Stimulated activated CD8-positive, alpha-beta memory T cell treated with anti-CD3 and anti-CD28 coated beads, Interleukin-4, amount 100 ng/mL, for 48 hours (primary cell): ENCODE data around the gene STT3B.
A peak's percentile ranks its signal among the peaks of the same experiment; 100 is the strongest.

Experiments
- DNase-seq: peaks from one replicate; pipeline ENCODE4 v3.0.0-alpha.2; 2020

The STT3B gene

GRCh38 chr3:31522152-31522551 lies 10.6 kb upstream of the STT3B start:
- DNase-seq, result no peak

- no peak for DNase-seq
These were observed 9.2 kb upstream of the STT3B start for GRCh38 chr3:31523543-31523942.

GRCh38 chr3:31525532-31525931 lies 7.2 kb upstream of the STT3B start:
- no peak for DNase-seq

- DNase-seq, result no peak
These were observed 3.3 kb upstream of the STT3B start for GRCh38 chr3:31529421-31529820.

GRCh38 chr3:31530039-31530959 lies 2.4 kb upstream of the STT3B start:
- DNase-seq, result no peak

- DNase-seq, result no peak
These were observed 1.8 kb upstream of the STT3B start for GRCh38 chr3:31530960-31531335.

GRCh38 chr3:31531452-31531991 lies 1.2 kb upstream of the STT3B start:
- no peak for DNase-seq

GRCh38 chr3:31531992-31532586 lies 636 bp upstream of the STT3B start:
- peak; percentile 99 for DNase-seq

- peak; percentile 74 for DNase-seq
These were observed 692 bp downstream of the STT3B start for GRCh38 chr3:31533169-31534064.

- DNase-seq, result no peak
These were observed 1.3 kb downstream of the STT3B start for GRCh38 chr3:31534065-31534425.

- DNase-seq, result no peak
These were observed 3.8 kb downstream of the STT3B start for GRCh38 chr3:31536497-31536896.

- no peak for DNase-seq
These were observed 6.1 kb downstream of the STT3B start for GRCh38 chr3:31538801-31539200.

- no peak for DNase-seq
These were observed 6.5 kb downstream of the STT3B start for GRCh38 chr3:31539275-31539674.

- no peak for DNase-seq
These were observed 8.4 kb downstream of the STT3B start for GRCh38 chr3:31541089-31541488.

GRCh38 chr3:31542246-31542645 lies 9.5 kb downstream of the STT3B start:
- no peak for DNase-seq

GRCh38 chr3:31543375-31543774 lies 10.7 kb downstream of the STT3B start:
- no peak for DNase-seq

- DNase-seq, result no peak
These were observed 11.9 kb downstream of the STT3B start for GRCh38 chr3:31544634-31545033.

GRCh38 chr3:31546162-31546561 lies 13.4 kb downstream of the STT3B start:
- DNase-seq, result no peak

- no peak for DNase-seq
These were observed 14.0 kb downstream of the STT3B start for GRCh38 chr3:31546725-31547124.

- no peak for DNase-seq
These were observed 17.9 kb downstream of the STT3B start for GRCh38 chr3:31550452-31551251.

- DNase-seq, result no peak
These were observed 18.9 kb downstream of the STT3B start for GRCh38 chr3:31551646-31552045.

GRCh38 chr3:31552103-31552502 lies 19.4 kb downstream of the STT3B start:
- DNase-seq, result no peak
